Esophagus muscularis mucosa (tissue), 3 donors: ENCODE results near the gene LARP7.

Source experiments
- POLR2A ChIP-seq: fragments of 450-650 bp; IDR thresholded peaks from one replicate; pipeline ENCODE4 v1.6.1; 2017; ENCODE audit warnings: antibody characterized with exemption, moderate library complexity, mild to moderate bottlenecking, low read depth
- POLR2AphosphoS5 ChIP-seq, 2 donors: sonication (generic); formaldehyde crosslinking; IDR thresholded peaks; one replicate each; pipeline ENCODE4 v1.6.1; 2017; ENCODE audit warnings: antibody characterized with exemption in 2 of 2
- TF ChIP-seq, protein P1 (sequence below), 3 experiments: fragments of 200-600 bp in 2 of 3; fragments of 450-650 bp in 1 of 3; sonication (generic) in 2 of 3; IDR thresholded peaks; one replicate each; pipeline ENCODE4 v1.5.1; 2017 to 2019; ENCODE audit warnings: antibody characterized with exemption in 3 of 3, mild to moderate bottlenecking in 2 of 3, moderate library complexity in 1 of 3

DNA sequence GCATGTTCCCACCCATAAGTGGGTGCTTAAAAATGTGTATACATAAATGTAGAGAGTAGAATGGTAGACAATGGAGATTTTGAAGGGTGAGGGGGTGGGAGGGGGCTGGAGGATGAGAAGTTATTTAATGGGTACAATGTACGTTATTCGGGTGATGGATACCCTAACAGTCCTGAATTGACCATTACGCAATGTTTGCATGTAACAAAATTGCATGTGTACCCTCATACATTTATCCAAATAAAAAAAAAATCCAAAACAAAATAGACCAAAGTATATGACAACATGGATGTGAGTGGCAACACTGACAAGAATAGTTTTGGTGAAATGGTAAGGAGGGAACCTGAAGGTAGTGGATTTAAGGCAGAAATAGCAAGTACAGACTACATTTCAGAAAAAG is 63.7 kb downstream of the LARP7 start:
- TF ChIP-seq POLR2A (no peak), POLR2AphosphoS5 (IDR thresholded peaks at IDR 0.05) (no peak)
- TF ChIP-seq, protein P1, sequence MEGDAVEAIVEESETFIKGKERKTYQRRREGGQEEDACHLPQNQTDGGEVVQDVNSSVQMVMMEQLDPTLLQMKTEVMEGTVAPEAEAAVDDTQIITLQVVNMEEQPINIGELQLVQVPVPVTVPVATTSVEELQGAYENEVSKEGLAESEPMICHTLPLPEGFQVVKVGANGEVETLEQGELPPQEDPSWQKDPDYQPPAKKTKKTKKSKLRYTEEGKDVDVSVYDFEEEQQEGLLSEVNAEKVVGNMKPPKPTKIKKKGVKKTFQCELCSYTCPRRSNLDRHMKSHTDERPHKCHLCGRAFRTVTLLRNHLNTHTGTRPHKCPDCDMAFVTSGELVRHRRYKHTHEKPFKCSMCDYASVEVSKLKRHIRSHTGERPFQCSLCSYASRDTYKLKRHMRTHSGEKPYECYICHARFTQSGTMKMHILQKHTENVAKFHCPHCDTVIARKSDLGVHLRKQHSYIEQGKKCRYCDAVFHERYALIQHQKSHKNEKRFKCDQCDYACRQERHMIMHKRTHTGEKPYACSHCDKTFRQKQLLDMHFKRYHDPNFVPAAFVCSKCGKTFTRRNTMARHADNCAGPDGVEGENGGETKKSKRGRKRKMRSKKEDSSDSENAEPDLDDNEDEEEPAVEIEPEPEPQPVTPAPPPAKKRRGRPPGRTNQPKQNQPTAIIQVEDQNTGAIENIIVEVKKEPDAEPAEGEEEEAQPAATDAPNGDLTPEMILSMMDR (IDR thresholded peaks at IDR 0.05), result no peak
